DND-41 (cell line): ENCODE data around the gene YWHAB.

Experiments used
- EZH2 ChIP-seq: IDR thresholded peaks from 3 replicates; pipeline ENCODE4 v1.6.1; 2012; ENCODE audit warnings: borderline replicate concordance, low read depth, mild to moderate bottlenecking, moderate library complexity, low read length, inconsistent platforms; ENCODE audit not compliant: severe bottlenecking
- TF ChIP-seq, protein P1 (sequence below): IDR thresholded peaks from 2 replicates; pipeline ENCODE4 v1.5.1; 2012; ENCODE audit warnings: borderline replicate concordance, low read length, moderate library complexity, mild to moderate bottlenecking; ENCODE audit not compliant: poor library complexity, severe bottlenecking; ENCODE audit errors: extremely low read depth

DNA sequence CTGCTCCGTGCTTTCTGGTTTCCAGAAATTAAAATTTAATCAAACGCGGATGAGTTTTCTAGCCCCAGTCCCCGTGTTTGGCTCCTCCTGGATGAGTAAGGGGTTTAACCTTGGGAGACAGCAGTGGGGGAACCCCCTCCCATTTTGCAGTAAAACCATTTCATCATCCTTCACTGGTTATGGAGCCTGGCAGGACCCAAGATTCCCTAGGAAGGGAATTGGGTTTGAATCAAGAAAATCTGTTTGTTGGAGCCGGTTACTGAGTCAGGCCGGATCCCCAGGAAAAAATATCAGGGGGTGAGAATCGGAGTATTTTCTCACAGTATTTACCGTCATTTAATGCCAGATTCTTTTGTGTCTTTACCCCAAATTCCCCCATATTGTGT is 754 bp downstream of the YWHAB start:
- TF ChIP-seq, protein P1, sequence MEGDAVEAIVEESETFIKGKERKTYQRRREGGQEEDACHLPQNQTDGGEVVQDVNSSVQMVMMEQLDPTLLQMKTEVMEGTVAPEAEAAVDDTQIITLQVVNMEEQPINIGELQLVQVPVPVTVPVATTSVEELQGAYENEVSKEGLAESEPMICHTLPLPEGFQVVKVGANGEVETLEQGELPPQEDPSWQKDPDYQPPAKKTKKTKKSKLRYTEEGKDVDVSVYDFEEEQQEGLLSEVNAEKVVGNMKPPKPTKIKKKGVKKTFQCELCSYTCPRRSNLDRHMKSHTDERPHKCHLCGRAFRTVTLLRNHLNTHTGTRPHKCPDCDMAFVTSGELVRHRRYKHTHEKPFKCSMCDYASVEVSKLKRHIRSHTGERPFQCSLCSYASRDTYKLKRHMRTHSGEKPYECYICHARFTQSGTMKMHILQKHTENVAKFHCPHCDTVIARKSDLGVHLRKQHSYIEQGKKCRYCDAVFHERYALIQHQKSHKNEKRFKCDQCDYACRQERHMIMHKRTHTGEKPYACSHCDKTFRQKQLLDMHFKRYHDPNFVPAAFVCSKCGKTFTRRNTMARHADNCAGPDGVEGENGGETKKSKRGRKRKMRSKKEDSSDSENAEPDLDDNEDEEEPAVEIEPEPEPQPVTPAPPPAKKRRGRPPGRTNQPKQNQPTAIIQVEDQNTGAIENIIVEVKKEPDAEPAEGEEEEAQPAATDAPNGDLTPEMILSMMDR: no peak
- TF ChIP-seq EZH2: no peak
